Endometrium (tissue), 2 donors: ENCODE results near the gene MGAT4A.

Experiments
- FAIRE-seq: peaks from 2 replicates; lab custom pipeline; 2012; peaks lifted over from hg19 to GRCh38; lab: Jason Lieb, UNC
- donor health status: control.
- donor health status: control.

MGAT4A gene

DNA sequence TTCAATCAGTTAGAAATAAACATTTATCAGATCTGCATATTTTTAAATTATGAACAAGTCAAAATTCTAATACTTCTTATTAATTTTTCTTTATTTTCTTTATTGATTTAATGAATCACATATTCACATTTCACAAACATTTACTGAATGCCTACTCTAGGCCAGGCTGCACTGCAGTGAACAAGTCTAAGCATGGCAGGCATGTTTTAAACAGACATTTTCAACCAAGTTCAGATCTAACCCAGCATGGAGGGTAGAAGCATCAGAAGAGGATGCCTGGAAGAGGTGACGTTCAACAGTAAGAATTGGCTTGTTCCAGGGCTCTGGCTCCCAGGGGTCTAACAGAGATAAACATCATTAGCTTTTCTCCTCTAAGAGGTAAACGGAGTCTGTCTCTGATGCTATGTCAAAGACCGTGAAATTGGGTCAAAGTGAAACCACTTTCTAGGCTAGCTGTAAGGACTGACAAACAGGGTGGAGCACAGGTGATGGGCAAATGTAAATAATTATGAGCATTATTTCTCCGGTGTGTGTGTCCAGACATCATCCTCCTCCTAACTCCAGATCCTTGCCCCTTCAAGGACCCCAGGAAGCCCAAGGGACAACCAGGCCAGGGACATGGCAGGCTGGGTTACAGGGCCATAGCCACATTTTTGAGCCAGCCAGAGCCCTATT, 72.0 kb downstream of the MGAT4A start:
- no peak for FAIRE-seq

GRCh38 chr2:98656800-98657199, 74.1 kb downstream of the MGAT4A start:
- no peak for FAIRE-seq

DNA sequence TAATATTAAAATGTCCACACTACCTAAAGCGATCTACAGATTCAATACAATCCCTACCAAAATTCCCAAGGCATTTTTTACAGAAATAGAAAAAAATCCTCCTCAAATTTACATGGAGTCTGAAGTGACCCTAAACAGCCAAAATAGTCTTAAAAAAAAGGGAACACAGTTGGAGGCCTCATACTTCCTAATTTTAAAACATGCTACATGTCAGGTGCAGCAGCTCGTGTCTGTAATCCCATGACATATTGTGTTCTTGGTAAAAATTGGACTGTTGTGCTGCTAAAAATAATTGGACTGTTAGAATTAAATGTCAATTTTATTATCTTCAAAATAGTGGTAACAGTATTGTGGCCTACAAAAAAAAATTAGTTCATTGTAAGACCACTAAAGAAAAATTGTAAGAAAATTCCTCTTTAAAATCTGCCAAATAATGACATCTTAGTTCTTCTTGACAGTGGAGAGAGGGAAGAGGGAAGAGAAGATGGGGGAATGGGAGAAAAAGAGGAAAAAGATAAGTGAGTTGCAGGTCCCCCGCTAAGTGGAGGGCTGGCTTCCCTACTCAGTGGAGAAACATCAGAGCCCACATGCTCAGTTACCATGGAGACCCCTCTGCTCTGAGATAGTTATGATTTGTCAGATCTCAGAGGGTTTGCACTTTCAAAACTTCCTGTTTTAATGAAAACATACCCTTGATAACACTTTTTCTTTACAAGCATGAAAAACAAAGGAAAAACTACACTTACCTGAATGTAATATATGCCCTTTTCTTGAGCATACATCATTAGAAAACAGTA, 76.0 kb downstream of the MGAT4A start:
- no peak for FAIRE-seq

- no peak for FAIRE-seq
Observed at GRCh38 chr2:98650998-98651397, 79.9 kb downstream of the MGAT4A start.

- no peak for FAIRE-seq
Observed at GRCh38 chr2:98649992-98650375, 80.9 kb downstream of the MGAT4A start.

- no peak for FAIRE-seq
Observed at GRCh38 chr2:98649135-98649991, 81.6 kb downstream of the MGAT4A start.

GRCh38 chr2:98648451-98648850, 82.5 kb downstream of the MGAT4A start:
- FAIRE-seq = no peak

GRCh38 chr2:98647636-98648035, 83.3 kb downstream of the MGAT4A start:
- no peak for FAIRE-seq

GRCh38 chr2:98643496-98644100, 87.3 kb downstream of the MGAT4A start:
- FAIRE-seq = no peak

DNA sequence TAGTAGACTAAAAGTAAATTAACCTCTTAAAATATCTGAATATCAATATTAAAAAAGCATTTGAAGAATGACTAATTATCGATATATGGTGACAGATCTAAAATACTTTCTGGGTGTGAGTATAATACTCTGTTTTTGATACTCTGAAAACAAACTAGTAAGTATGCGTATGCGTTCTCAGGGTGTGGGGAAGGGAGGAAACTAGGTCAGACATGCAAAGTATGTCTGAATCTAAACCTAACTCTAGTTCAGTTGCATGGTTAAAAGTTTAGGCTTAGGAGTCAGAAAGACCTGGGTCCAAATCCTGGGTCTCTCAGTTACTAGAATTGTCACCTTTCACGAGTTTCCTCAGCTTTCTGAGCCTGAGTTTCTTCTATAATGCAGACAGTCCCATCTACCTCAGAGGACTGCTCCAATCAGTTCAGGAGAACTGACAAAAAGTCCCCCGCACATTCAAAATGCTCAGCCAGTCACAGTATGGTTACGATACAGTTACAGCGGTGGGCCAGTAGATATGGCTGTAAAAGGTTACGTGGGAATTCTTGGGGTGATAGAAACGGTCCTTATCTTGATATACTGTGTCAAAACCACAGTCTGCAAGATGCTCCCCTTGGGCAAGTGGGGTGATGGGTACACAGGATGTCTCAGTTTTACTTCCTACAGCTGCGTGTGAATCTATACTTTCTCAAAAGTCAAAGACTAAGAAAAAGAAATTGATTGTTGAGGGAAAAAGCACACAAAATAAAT, 93.4 kb downstream of the MGAT4A start:
- FAIRE-seq = no peak

DNA sequence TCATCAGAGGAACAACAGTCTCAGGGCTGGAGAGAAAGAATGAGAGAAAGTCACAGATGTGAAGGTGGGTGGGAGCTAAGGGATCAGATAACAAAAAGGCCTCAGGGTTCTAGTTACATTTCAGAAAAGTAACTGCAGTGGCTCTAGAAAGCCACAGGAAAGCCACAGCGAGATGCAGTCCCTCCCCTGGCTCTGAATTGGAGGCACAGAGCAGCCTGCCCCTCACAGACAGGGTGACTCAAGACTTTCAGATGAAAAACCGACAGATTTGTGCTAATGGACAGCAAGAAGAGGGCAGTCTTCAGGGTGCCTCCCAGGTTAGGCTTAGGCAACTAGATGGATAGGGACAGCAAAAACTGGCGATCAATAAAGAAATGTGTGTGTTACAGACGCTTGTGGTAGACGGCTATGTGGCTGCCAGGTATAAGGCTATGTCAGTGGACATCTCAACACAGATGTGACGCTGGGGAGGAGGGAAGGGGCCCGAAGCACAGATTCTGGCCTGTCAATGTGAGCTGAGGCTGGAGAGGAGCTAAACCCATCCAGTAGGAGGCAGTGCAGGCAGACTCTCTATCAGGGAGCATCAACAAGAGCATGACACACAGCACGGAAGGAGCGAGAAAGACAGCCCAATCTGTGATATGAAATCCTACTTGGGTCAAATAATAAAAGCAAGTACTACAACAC, 96.4 kb downstream of the MGAT4A start:
- FAIRE-seq = no peak

GRCh38 chr2:98632351-98632750, 98.6 kb downstream of the MGAT4A start:
- no peak for FAIRE-seq

GRCh38 chr2:98623657-98624056, 107.3 kb downstream of the MGAT4A start:
- FAIRE-seq = no peak

GRCh38 chr2:98617149-98617548, 113.8 kb downstream of the MGAT4A start:
- FAIRE-seq = no peak

GRCh38 chr2:98615481-98615880, 115.5 kb downstream of the MGAT4A start:
- FAIRE-seq = no peak

DNA sequence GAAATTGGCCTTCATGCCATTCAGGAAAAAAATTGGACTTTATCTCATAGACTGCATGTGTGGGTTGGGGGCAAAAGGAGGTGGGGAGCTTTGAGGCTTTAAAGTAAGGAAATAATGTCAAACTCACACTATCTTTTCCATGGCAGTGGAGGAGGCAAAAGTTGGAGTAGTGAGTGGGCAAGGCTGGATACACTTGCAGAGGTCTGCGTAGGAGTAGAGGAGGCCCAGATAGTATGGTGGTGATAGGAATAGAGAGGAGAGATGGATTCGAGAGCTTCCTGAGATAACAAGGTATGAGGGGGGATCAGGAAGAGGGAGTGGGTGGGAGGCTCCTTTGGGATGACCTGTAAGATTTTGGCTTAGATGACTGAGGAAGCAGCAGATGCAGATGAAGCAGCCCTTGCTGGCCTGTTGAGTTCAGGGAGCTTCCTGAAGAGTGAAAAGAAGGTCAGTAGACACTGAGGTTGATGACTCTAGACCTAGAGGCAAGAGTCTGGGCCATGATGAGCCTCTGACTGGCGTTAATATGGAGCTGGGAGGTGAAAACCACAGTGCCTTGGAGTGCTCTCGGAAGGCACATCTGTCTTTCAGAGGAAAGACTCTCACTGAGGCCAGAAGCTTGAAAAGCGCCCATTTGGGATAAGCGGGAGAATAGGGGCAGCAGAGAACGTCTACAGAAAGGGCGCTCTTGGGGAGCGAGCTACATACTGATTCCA, 116.8 kb downstream of the MGAT4A start:
- no peak for FAIRE-seq

DNA sequence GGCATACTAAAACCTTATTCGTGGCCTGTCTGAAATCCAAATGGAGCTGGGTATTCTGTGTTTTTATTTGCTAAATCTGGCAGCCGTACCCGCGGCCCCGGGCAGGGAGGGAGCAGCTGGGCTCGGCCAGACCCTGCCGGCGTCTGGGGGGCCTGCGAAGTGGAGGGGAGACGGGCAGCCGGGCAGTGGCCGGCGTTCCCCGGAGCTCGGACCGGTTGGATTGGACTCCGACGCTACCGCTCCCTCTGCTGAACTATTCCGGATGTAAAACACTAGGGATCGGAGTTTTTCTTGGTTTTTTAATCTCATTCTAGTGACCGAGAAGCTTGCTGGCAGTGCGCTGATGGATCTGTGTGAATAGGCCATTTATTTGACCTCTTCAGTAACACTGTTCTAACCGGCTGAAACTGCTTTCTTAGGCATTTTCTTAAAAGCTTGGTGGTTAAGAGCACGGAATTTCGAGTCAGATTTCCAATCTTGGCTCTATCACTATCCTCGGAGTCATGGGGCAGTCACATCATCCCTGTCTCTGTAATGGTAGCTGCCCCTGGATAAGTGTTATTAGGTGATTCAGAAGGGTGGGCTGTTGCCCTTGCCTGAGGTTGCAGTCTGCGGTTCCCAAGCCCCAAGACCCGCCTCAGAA, 121.8 kb downstream of the MGAT4A start:
- FAIRE-seq = no peak

DNA sequence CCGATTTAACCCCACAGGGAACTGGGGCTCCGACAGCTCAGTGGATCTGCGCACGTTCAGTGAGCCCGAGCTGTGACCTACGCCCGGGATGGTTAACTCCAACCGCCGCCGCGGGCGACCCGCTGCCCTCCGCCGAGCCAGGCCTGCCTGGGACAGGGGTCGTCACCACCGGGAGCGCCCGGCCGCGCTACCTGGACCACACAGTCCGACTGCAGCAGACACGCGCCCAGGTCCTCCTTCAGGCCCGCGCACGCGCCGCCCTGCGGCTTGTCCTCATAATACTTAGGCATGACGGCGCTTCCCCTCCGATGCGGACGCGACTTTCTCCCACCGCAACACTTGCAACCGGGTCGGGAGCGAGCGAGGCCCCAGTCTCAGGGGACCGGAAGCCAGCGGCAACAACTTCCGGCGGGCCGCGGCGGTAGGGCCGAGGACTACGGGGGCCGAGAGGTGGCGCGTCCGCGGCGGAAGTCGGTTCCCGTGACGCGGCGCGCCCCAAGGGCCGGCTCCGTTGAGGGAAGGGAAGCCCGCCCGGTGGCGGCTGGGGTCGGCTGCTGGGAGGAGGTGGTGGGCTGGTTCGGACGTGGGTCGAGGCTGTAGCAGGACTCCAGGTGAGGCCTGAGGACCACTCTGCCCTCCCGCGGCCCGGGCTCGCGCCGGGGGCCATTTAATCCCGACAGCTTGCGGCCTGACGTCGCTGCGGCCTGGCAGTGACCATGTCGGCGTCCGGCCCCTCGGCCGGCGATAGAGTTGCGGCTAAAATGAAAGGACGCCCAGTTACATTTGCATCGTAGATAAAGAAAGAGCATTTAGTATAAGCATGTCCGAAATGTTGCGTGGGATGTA, 122.6 kb downstream of the MGAT4A start, which contains the start of the genes COA5 and UNC50:
TSS of gene COA5 (minus strand) at position 397 of the 846 bp plus-strand sequence. CDS start at position 290, 107 bp downstream.
TSS of gene UNC50 (plus strand) at position 474 of the 846 bp plus-strand sequence. CDS start 1,171 bp downstream, outside the sequence.
- no peak for FAIRE-seq

GRCh38 chr2:98607741-98608115, 123.2 kb downstream of the MGAT4A start:
- FAIRE-seq = no peak
